Prostate gland (tissue), 2 donors: Measurements from ENCODE around the gene TDRD5.

Experiments
- POLR2A ChIP-seq: fragments of 450-650 bp; IDR thresholded peaks from one replicate; pipeline ENCODE4 v1.6.1; 2016; ENCODE audit warnings: antibody characterized with exemption, mild to moderate bottlenecking
- POLR2AphosphoS5 ChIP-seq: sonication (generic); formaldehyde crosslinking; IDR thresholded peaks from one replicate; pipeline ENCODE4 v1.6.1; 2017; ENCODE audit warnings: antibody characterized with exemption
- TF ChIP-seq, protein P1 (sequence below), 4 experiments: fragments of 200-600 bp in 2 of 4; fragments of 450-650 bp in 2 of 4; sonication (generic) in 2 of 4; IDR thresholded peaks; 1 replicate in 3 of 4; 2 replicates in 1 of 4; pipeline ENCODE4 v1.5.1; 2016 to 2019; ENCODE audit warnings: antibody characterized with exemption in 4 of 4, mild to moderate bottlenecking in 2 of 4, moderate library complexity in 2 of 4

- TF ChIP-seq, protein P1, sequence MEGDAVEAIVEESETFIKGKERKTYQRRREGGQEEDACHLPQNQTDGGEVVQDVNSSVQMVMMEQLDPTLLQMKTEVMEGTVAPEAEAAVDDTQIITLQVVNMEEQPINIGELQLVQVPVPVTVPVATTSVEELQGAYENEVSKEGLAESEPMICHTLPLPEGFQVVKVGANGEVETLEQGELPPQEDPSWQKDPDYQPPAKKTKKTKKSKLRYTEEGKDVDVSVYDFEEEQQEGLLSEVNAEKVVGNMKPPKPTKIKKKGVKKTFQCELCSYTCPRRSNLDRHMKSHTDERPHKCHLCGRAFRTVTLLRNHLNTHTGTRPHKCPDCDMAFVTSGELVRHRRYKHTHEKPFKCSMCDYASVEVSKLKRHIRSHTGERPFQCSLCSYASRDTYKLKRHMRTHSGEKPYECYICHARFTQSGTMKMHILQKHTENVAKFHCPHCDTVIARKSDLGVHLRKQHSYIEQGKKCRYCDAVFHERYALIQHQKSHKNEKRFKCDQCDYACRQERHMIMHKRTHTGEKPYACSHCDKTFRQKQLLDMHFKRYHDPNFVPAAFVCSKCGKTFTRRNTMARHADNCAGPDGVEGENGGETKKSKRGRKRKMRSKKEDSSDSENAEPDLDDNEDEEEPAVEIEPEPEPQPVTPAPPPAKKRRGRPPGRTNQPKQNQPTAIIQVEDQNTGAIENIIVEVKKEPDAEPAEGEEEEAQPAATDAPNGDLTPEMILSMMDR (IDR thresholded peaks at IDR 0.05), result no peak
- TF ChIP-seq POLR2A (no peak), POLR2AphosphoS5 (no peak)
Measured at GRCh38 chr1:179630719-179631118, 39.1 kb downstream of the TDRD5 start.
